Loucy (cell line): Measurements from ENCODE around the gene DNMT1.

Source experiments
- H2AFZ ChIP-seq: fragments of 200-600 bp; sonication (generic); 2 replicates; pipeline ENCODE4 v1.6.0; 2016; ENCODE audit warnings: antibody characterized with exemption, mild to moderate bottlenecking, low read length, moderate library complexity
- H3F3A ChIP-seq: fragments of 200-600 bp; 2 replicates; pipeline ENCODE4 v1.6.0; 2016; ENCODE audit warnings: antibody characterized with exemption, low read depth, mild to moderate bottlenecking
- H3K27me3 ChIP-seq: fragments of 200-600 bp; sonication (generic); 2 replicates; pipeline ENCODE4 v1.6.1; 2014; ENCODE audit warnings: low read length, mild to moderate bottlenecking; ENCODE audit not compliant: insufficient read depth, poor library complexity, severe bottlenecking
- H3K36me3 ChIP-seq: fragments of 200-600 bp; sonication (generic); 2 replicates; pipeline ENCODE4 v1.6.1; 2016; ENCODE audit warnings: low read length; ENCODE audit not compliant: insufficient read depth
- H3K4me1 ChIP-seq: fragments of 200-600 bp; sonication (generic); 2 replicates; pipeline ENCODE4 v1.5.1; 2014; ENCODE audit warnings: low read length, mild to moderate bottlenecking; ENCODE audit not compliant: insufficient read depth, poor library complexity, severe bottlenecking
- H3K4me2 ChIP-seq: fragments of 200-600 bp; sonication (generic); 2 replicates; pipeline ENCODE4 v1.6.0; 2014; ENCODE audit warnings: antibody characterized with exemption, low read length, low read depth, mild to moderate bottlenecking; ENCODE audit not compliant: poor library complexity, severe bottlenecking
- H3K4me3 ChIP-seq: fragments of 200-600 bp; sonication (generic); 2 replicates; pipeline ENCODE4 v1.5.1; 2014; ENCODE audit warnings: low read length, mild to moderate bottlenecking, mixed read lengths; ENCODE audit not compliant: poor library complexity, severe bottlenecking
- H3K79me2 ChIP-seq: fragments of 200-600 bp; sonication (generic); 2 replicates; pipeline ENCODE4 v1.6.1; 2014; ENCODE audit warnings: low read length; ENCODE audit not compliant: insufficient read depth
- H3K9ac ChIP-seq: fragments of 200-600 bp; sonication (generic); 2 replicates; pipeline ENCODE4 v1.6.0; 2014; ENCODE audit warnings: mild to moderate bottlenecking, low read depth, low read length, moderate library complexity; ENCODE audit not compliant: poor library complexity, severe bottlenecking
- H3K9me2 ChIP-seq: fragments of 200-600 bp; sonication (generic); replicated peaks from 2 replicates; pipeline ENCODE4 v1.6.1; 2016; ENCODE audit warnings: low read depth, low read length, mixed read lengths
- H3K9me3 ChIP-seq: fragments of 200-600 bp; sonication (generic); 2 replicates; pipeline ENCODE4 v1.6.1; 2014; ENCODE audit warnings: mild to moderate bottlenecking, antibody characterized with exemption, low read length, low read depth; ENCODE audit not compliant: insufficient read depth
- H4K20me1 ChIP-seq: fragments of 200-600 bp; sonication (generic); 2 replicates; pipeline ENCODE4 v1.6.0; 2014; ENCODE audit warnings: antibody characterized with exemption, low read length, mild to moderate bottlenecking; ENCODE audit not compliant: insufficient read depth, poor library complexity, severe bottlenecking
- CTCF ChIP-seq: fragments of 200-600 bp; sonication (generic); conservative IDR thresholded peaks from 2 replicates; pipeline ENCODE4 v1.5.1; 2014; ENCODE audit warnings: mild to moderate bottlenecking, antibody characterized with exemption, low read length
- EZH2phosphoT487 ChIP-seq: fragments of 200-600 bp; IDR thresholded peaks from 2 replicates; pipeline ENCODE4 v1.6.1; 2018; ENCODE audit warnings: antibody characterized with exemption, mild to moderate bottlenecking, moderate library complexity, borderline replicate concordance

The DNMT1 gene

GRCh38 chr19:10152100-10152499 is 42.7 kb downstream of the DNMT1 start:
- Histone ChIP-seq H3K9me3 (no peaks in the 10 kb centered on the region), H3K9ac (no peak overlapping the region), H2AFZ (no peak overlapping the region), H3K4me3 (no peak overlapping the region), H3K36me3 (peaks cover 90% of the 10 kb centered on the region), H3K27me3 (no peaks in the 10 kb centered on the region), H3K4me1 (no peaks in the 10 kb centered on the region), H3F3A (no peaks in the 10 kb centered on the region), H3K79me2 (no peaks in the 10 kb centered on the region), H3K4me2 (no peak overlapping the region), H3K9me2 (no peaks in the 10 kb centered on the region), H4K20me1 (peaks cover 2% of the 10 kb centered on the region)
- no peak for TF ChIP-seq CTCF
- TF ChIP-seq EZH2phosphoT487, result no peak

- peaks cover 4% of the 10 kb centered on the region for H4K20me1 ChIP-seq
- H3K4me2 ChIP-seq, result no peak overlapping the region
- no peaks in the 10 kb centered on the region for H3K9me2 ChIP-seq
- H2AFZ ChIP-seq, result no peak overlapping the region
- H3K4me3 ChIP-seq, result no peak overlapping the region
- peaks cover 90% of the 10 kb centered on the region for H3K36me3 ChIP-seq
- H3K9ac ChIP-seq, result no peak overlapping the region
- H3K9me3 ChIP-seq, result no peaks in the 10 kb centered on the region
- no peaks in the 10 kb centered on the region for H3K27me3 ChIP-seq
- no peaks in the 10 kb centered on the region for H3K79me2 ChIP-seq
- no peaks in the 10 kb centered on the region for H3F3A ChIP-seq
- no peaks in the 10 kb centered on the region for H3K4me1 ChIP-seq
- TF ChIP-seq CTCF, result no peak
These were observed 43.2 kb downstream of the DNMT1 start for GRCh38 chr19:10151521-10151920.

- Histone ChIP-seq H4K20me1 (peaks cover 6% of the 10 kb centered on the region), H3K4me2 (no peak overlapping the region), H3K79me2 (no peaks in the 10 kb centered on the region), H3K27me3 (no peaks in the 10 kb centered on the region), H3K36me3 (peaks cover 90% of the 10 kb centered on the region), H2AFZ (no peak overlapping the region), H3K4me3 (no peak overlapping the region), H3F3A (no peaks in the 10 kb centered on the region), H3K9ac (no peak overlapping the region), H3K4me1 (no peaks in the 10 kb centered on the region), H3K9me3 (no peaks in the 10 kb centered on the region), H3K9me2 (no peaks in the 10 kb centered on the region)
- TF ChIP-seq CTCF, result no peak
- no peak for TF ChIP-seq EZH2phosphoT487
These were observed 45.3 kb downstream of the DNMT1 start for GRCh38 chr19:10149427-10149826.
